B cell (primary cell): ENCODE results near the gene RGS1. TPM values are rescaled to one million over a fixed set of nuclear protein-coding genes. Genes with fewer than 3 reads are reported as not detected.

Experiments
- ATAC-seq: fragments of 200-7000 bp; cut with Tn5 transposase; one replicate; pipeline ENCODE4 v1.10.0; 2021; ENCODE audit warnings: low read depth, mild to moderate bottlenecking, moderate number of reproducible peaks, moderate library complexity
- CTCF ChIA-PET: fragments of 350-600 bp; sonication (Branson Sonifier 250); formaldehyde crosslinking; loops from one replicate; lab custom pipeline; 2021; ENCODE audit warnings: antibody characterized with exemption, inconsistent platforms; lab: Charles Lee
- POLR2A ChIA-PET: fragments of 350-600 bp; sonication (Branson Sonifier 250); formaldehyde crosslinking; loops from one replicate; lab custom pipeline; 2021; ENCODE audit warnings: antibody characterized with exemption; lab: Charles Lee
- DNase-seq: peaks from one replicate; pipeline ENCODE4 v3.0.0; 2013
- H2AFZ ChIP-seq: 2 replicates; pipeline ENCODE4 v1.6.1; 2012; ENCODE audit warnings: mild to moderate bottlenecking, low read depth, low read length; ENCODE audit not compliant: insufficient read depth, poor library complexity, severe bottlenecking
- H3K27ac ChIP-seq, 2 donors: 1 replicate in 1 of 2; 2 replicates in 1 of 2; pipeline ENCODE4 v1.5.1; 2012 to 2013; ENCODE audit warnings: low read length in 2 of 2, mild to moderate bottlenecking in 2 of 2, moderate library complexity in 1 of 2
- H3K27me3 ChIP-seq, 4 experiments: fragments of 200-600 bp in 1 of 4; sonication (generic) in 1 of 4; replicated peaks in 1 of 4; 1 replicate in 2 of 4; 2 replicates in 2 of 4; pipeline versions ENCODE4 v1.6.1 to v1.7.0; 2013 to 2016; ENCODE audit warnings: low read length in 3 of 4, mild to moderate bottlenecking in 2 of 4, mixed read lengths in 1 of 4, moderate library complexity in 1 of 4; ENCODE audit not compliant: insufficient read depth in 4 of 4, control insufficient read depth in 3 of 4; ENCODE audit errors: control extremely low read depth in 1 of 4
- H3K36me3 ChIP-seq, 2 experiments: replicated peaks in 1 of 2; 1 replicate in 1 of 2; 2 replicates in 1 of 2; pipeline versions ENCODE4 v1.6.1 to v1.7.1; 2013; ENCODE audit warnings: low read length in 1 of 2; ENCODE audit not compliant: insufficient read depth in 2 of 2, control insufficient read depth in 1 of 2; ENCODE audit errors: control extremely low read depth in 1 of 2, extremely low read depth in 1 of 2
- H3K4me1 ChIP-seq, 2 donors: fragments of 200-600 bp in 1 of 2; sonication (generic) in 1 of 2; 1 replicate in 1 of 2; 2 replicates in 1 of 2; pipeline versions ENCODE4 v1.5.1 to v1.6.1; 2013 to 2017; ENCODE audit warnings: low read length in 2 of 2; ENCODE audit not compliant: control insufficient read depth in 2 of 2, insufficient read depth in 2 of 2
- H3K4me2 ChIP-seq: replicated peaks from 2 replicates; pipeline ENCODE3; 2012; ENCODE audit warnings: mild to moderate bottlenecking, low read depth, low read length; ENCODE audit not compliant: poor library complexity, severe bottlenecking
- H3K4me3 ChIP-seq, 5 experiments: fragments of 200-600 bp in 1 of 5; sonication (generic) in 1 of 5; 1 replicate in 3 of 5; 2 replicates in 2 of 5; pipeline versions ENCODE4 v1.5.1 to v1.7.0; 2011 to 2016; ENCODE audit warnings: low read length in 4 of 5, mild to moderate bottlenecking in 4 of 5, low read depth in 2 of 5, control low read depth in 1 of 5, moderate library complexity in 1 of 5; ENCODE audit not compliant: insufficient read depth in 1 of 5; ENCODE audit errors: control extremely low read depth in 1 of 5, extremely low read depth in 1 of 5
- H3K79me2 ChIP-seq: fragments of 200-600 bp; sonication (generic); one replicate; pipeline ENCODE4 v1.6.0; 2016; ENCODE audit warnings: low read length; ENCODE audit not compliant: control insufficient read depth, insufficient read depth
- H3K9ac ChIP-seq: fragments of 200-600 bp; sonication (generic); 2 replicates; pipeline ENCODE4 v1.6.1; 2017; ENCODE audit warnings: mild to moderate bottlenecking, low read length, moderate library complexity
- H3K9me3 ChIP-seq, 3 donors: one replicate each; pipeline versions ENCODE4 v1.6.1 to v1.7.1; 2013; ENCODE audit warnings: low read length in 2 of 3; ENCODE audit not compliant: control insufficient read depth in 2 of 3, insufficient read depth in 1 of 3; ENCODE audit errors: control extremely low read depth in 1 of 3
- H4K20me1 ChIP-seq: 2 replicates; pipeline ENCODE4 v1.6.0; 2012; ENCODE audit warnings: mild to moderate bottlenecking, low read length; ENCODE audit not compliant: insufficient read depth, control insufficient read depth, poor library complexity, severe bottlenecking
- H3K27ac Mint-ChIP-seq: one replicate; pipeline ENCODE4 v1.8.0; 2021; ENCODE audit warnings: mixed read lengths
- H3K27me3 Mint-ChIP-seq: one replicate; pipeline ENCODE4 v1.8.0; 2021; ENCODE audit warnings: mixed read lengths
- H3K4me1 Mint-ChIP-seq: one replicate; pipeline ENCODE4 v1.8.0; 2021; ENCODE audit warnings: mixed read lengths
- H3K4me3 Mint-ChIP-seq: one replicate; pipeline ENCODE4 v1.8.0; 2021; ENCODE audit warnings: mixed read lengths
- H3K9me3 Mint-ChIP-seq: one replicate; pipeline ENCODE4 v1.8.0; 2022; ENCODE audit warnings: mixed read lengths; ENCODE audit not compliant: insufficient read depth
- CTCF ChIP-seq: fragments of 200-600 bp; IDR thresholded peaks from one replicate; pipeline ENCODE4 v1.8.0; 2022; ENCODE audit warnings: antibody characterized with exemption, mild to moderate bottlenecking
- EZH2 ChIP-seq: IDR thresholded peaks from 2 replicates; pipeline ENCODE4 v1.6.1; 2012; ENCODE audit warnings: borderline replicate concordance, low read depth, mild to moderate bottlenecking, moderate library complexity, low read length; ENCODE audit not compliant: insufficient read depth, poor library complexity, severe bottlenecking
- WGBS: methylation state at CpG from one replicate; pipeline ENCODE4 v1.1.5; 2013; ENCODE audit warnings: missing lambda C conversion rate; ENCODE audit not compliant: insufficient coverage; 5-methylcytosine and 5-hydroxymethylcytosine counted together
- intact Hi-C: fragments of 100-400 bp; cut with micrococcal nuclease; formaldehyde crosslinking; loops from one replicate; pipeline ENCODE4 v1.10.0; 2022
- polyA plus RNA-seq: library from polyadenylated mRNA; depleted of rRNA; stranded (reverse); fragments of >200 nt; gene quantifications from 2 replicates; pipeline ENCODE4 v1.2.3, GENCODE V29; 2012
- total RNA-seq, 2 donors: library from RNA; stranded (reverse); fragments of 120-200 nt in 1 of 2; gene quantifications; 1 replicate in 1 of 2; 2 replicates in 1 of 2; pipeline versions ENCODE4 v1.2.3 to v1.2.4, GENCODE V29; 2013 to 2022

RGS1 gene
- total and polyA plus RNA-seq, 2 donors (not counting 1 experiment from before 2014, with no cell fraction given): 154 to 180 TPM

- DNase-seq (no peak), ATAC-seq (no peak)
- Mint-ChIP-seq H3K9me3 (no peaks in the 10 kb centered on the region), H3K27me3 (peaks cover 18% of the 10 kb centered on the region), H3K4me1 (peaks cover 15% of the 10 kb centered on the region), H3K4me3 (no peak overlapping the region), H3K27ac (no peak overlapping the region)
- intact Hi-C loops: no loop called here
- CTCF ChIA-PET: interaction anchor here (0.9 to 1.5 kb wide), 3 partner anchors 118 to 124 kb away, joined by 3 to 9 read pairs (median 4); no protein-coding TSS in a partner anchor
- no peaks in the 10 kb centered on the region for H3K79me2 ChIP-seq
- POLR2A ChIA-PET: no interaction called here
- no peak overlapping the region for H3K9ac ChIP-seq
- H3K9me3 ChIP-seq: no peaks in the 10 kb centered on the region
- TF ChIP-seq CTCF (no peak), EZH2 (no peak)
- H4K20me1 ChIP-seq: no peaks in the 10 kb centered on the region
- H2AFZ ChIP-seq: no peak overlapping the region
- no peak overlapping the region for H3K4me3 ChIP-seq
- no peak overlapping the region for H3K27ac ChIP-seq
- H3K4me1 ChIP-seq: no peaks in the 10 kb centered on the region
- WGBS: no CpG with 5 or more reads among the region's 3 CpGs
- no peaks in the 10 kb centered on the region for H3K36me3 ChIP-seq
- H3K4me2 ChIP-seq: no peak overlapping the region
- peaks cover 0 to 4% (median 3%) of the 10 kb centered on the region in 4 experiments for H3K27me3 ChIP-seq
Observed at GRCh38 chr1:192598589-192598988, 23.0 kb downstream of the RGS1 start.

GRCh38 chr1:192600275-192600674 lies 24.7 kb downstream of the RGS1 start:
- H3K4me3 ChIP-seq: no peak overlapping the region
- ChIA-PET CTCF (interaction anchor here (0.6 to 0.8 kb wide), 4 partner anchors 9 to 126 kb away, joined by 3 read pairs; no protein-coding TSS in a partner anchor), POLR2A (no interaction called here)
- peaks cover 0 to 4% (median 0%) of the 10 kb centered on the region in 4 experiments for H3K27me3 ChIP-seq
- DNase-seq (no peak), ATAC-seq (no peak)
- no peaks in the 10 kb centered on the region for H3K36me3 ChIP-seq
- Mint-ChIP-seq H3K4me3 (no peak overlapping the region), H3K4me1 (peaks cover 20% of the 10 kb centered on the region), H3K9me3 (no peaks in the 10 kb centered on the region), H3K27me3 (peaks cover 8% of the 10 kb centered on the region), H3K27ac (no peak overlapping the region)
- peaks cover 5% of the 10 kb centered on the region in 2 donors for H3K4me1 ChIP-seq
- intact Hi-C loops: no loop called here
- no peak overlapping the region for H3K9ac ChIP-seq
- H2AFZ ChIP-seq: no peak overlapping the region
- no peaks in the 10 kb centered on the region for H3K9me3 ChIP-seq
- H3K79me2 ChIP-seq: no peaks in the 10 kb centered on the region
- H3K27ac ChIP-seq: no peak overlapping the region
- TF ChIP-seq CTCF: no peak
- no peak for TF ChIP-seq EZH2
- no peaks in the 10 kb centered on the region for H4K20me1 ChIP-seq
- no peak overlapping the region for H3K4me2 ChIP-seq
- no CpG with 5 or more reads among the region's 1 CpG for WGBS
